Measurements from ENCODE around the gene TTC21B. TPM values are rescaled to one million over a fixed set of nuclear protein-coding genes. Genes with fewer than 3 reads are reported as not detected.

TTC21B gene
- total and polyA plus RNA-seq, 9 of the 15 experiments (the other 6 are each of a cell fraction or from before 2014, with no cell fraction given) = 5.2 to 34.9 (median 18.5) TPM

DNA sequence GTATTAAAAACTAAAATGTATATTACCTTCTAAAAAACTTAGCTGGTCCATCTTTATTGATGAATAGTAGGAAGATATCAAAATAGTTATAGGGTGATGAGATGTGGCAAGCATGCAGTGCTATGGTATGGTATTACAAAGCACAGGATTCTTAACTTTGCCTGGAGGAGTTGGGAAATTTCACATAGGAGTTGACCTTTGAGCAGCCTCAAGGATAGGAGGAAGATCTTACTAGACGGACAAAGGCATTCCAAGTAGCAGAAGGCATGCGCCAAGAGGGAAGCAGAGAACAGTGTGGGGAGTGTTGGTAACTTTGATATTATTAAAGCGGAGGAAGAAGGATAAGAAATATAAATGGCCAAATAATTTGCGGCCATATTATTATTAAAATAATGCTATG is 60.0 kb downstream of the TTC21B start:
- in situ Hi-C loops (cut with MboI) = no loop called here
- ChIA-PET POLR2A (no interaction called here), CTCF (ENCODE audit: low intra/inter-chr PET ratio) (no interaction called here)
- no peaks in the 10 kb centered on the region for H3K9me3 ChIP-seq (replicated peaks; ENCODE audit: control insufficient read depth, insufficient read depth, low read depth, low read length)
- peaks cover 0 to 4% of the 10 kb centered on the region in 2 experiments; a peak in 1 of 5 replicates for H3K4me1 ChIP-seq (replicated peaks in 1 of 2; ENCODE audit: control insufficient read depth in 2 of 2, insufficient read depth in 2 of 2, low read length in 2 of 2)
- H3K27ac ChIP-seq (ENCODE audit: extremely low read depth, low read depth, low read length) = no peak overlapping the region
- H3K79me2 ChIP-seq (ENCODE audit: control insufficient read depth, insufficient read depth, low read length) = no peaks in the 10 kb centered on the region
- BruUV-seq (replicated peaks) = no TSS peak
- DNase-seq (ENCODE audit: extremely low read depth in 1 of 4, low spot score in 3 of 4) (no peak), ATAC-seq (no peak), FAIRE-seq (no peak)
- 93% methylated on average over 4 of the region's 4 CpGs for WGBS (ENCODE audit: insufficient coverage, low coverage, missing lambda C conversion rate)
- no peaks in the 10 kb centered on the region for H4K20me1 ChIP-seq (replicated peaks; ENCODE audit: control insufficient read depth, insufficient read depth, low read length)
- intact Hi-C loops (cut with micrococcal nuclease) = no loop called here
- H3K27me3 ChIP-seq (ENCODE audit: control insufficient read depth in 2 of 2, insufficient read depth in 2 of 2, low read length in 2 of 2) = no peaks in the 10 kb centered on the region
- no peak overlapping the region for H3K4me2 ChIP-seq (ENCODE audit: insufficient read depth, low read length)
- peaks cover 68% of the 10 kb centered on the region for H3K36me3 ChIP-seq (ENCODE audit: control insufficient read depth, insufficient read depth, low read length)
- no peak overlapping the region for H2AFZ ChIP-seq (ENCODE audit: low read depth, low read length)
- H3K4me3 ChIP-seq = no peak overlapping the region
- no peak overlapping the region for H3K9ac ChIP-seq (ENCODE audit: insufficient read depth in 1 of 2, low read depth in 2 of 2, low read length in 2 of 2)
- no peaks in the 10 kb centered on the region for H3K9me1 ChIP-seq (ENCODE audit: control insufficient read depth, insufficient read depth, low read length)
- TF ChIP-seq, protein P1, sequence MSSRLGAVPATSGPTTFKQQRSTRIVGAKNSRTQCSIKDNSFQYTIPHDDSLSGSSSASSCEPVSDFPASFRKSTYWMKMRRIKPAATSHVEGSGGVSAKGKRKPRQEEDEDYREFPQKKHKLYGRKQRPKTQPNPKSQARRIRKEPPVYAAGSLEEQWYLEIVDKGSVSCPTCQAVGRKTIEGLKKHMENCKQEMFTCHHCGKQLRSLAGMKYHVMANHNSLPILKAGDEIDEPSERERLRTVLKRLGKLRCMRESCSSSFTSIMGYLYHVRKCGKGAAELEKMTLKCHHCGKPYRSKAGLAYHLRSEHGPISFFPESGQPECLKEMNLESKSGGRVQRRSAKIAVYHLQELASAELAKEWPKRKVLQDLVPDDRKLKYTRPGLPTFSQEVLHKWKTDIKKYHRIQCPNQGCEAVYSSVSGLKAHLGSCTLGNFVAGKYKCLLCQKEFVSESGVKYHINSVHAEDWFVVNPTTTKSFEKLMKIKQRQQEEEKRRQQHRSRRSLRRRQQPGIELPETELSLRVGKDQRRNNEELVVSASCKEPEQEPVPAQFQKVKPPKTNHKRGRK (tag; IDR thresholded peaks at IDR 0.05) = no peak
- TF ChIP-seq SLC30A9 (CRISPR knock-in tag; IDR thresholded peaks at IDR 0.05) (no peak), ZNF239 (CRISPR knock-in tag; IDR thresholded peaks at IDR 0.05) (no peak), POLR3A (IDR thresholded peaks at IDR 0.05; ENCODE audit: borderline replicate concordance, extremely low read depth, insufficient read depth, insufficient read length) (no peak), HDAC8 (tag; IDR thresholded peaks at IDR 0.05) (no peak), XRCC4 (IDR thresholded peaks at IDR 0.05; ENCODE audit: extremely low read depth, insufficient read depth, insufficient read length) (no peak)
- TF ChIP-seq, protein P2, sequence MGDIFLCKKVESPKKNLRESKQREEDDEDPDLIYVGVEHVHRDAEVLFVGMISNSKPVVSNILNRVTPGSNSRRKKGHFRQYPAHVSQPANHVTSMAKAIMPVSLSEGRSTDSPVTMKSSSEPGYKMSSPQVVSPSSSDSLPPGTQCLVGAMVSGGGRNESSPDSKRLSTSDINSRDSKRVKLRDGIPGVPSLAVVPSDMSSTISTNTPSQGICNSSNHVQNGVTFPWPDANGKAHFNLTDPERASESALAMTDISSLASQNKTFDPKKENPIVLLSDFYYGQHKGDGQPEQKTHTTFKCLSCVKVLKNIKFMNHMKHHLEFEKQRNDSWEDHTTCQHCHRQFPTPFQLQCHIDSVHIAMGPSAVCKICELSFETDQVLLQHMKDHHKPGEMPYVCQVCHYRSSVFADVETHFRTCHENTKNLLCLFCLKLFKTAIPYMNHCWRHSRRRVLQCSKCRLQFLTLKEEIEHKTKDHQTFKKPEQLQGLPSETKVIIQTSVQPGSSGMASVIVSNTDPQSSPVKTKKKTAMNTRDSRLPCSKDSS (IDR thresholded peaks at IDR 0.05; ENCODE audit: low read depth, partially characterized antibody) = no peak
- TF ChIP-seq, protein P3, sequence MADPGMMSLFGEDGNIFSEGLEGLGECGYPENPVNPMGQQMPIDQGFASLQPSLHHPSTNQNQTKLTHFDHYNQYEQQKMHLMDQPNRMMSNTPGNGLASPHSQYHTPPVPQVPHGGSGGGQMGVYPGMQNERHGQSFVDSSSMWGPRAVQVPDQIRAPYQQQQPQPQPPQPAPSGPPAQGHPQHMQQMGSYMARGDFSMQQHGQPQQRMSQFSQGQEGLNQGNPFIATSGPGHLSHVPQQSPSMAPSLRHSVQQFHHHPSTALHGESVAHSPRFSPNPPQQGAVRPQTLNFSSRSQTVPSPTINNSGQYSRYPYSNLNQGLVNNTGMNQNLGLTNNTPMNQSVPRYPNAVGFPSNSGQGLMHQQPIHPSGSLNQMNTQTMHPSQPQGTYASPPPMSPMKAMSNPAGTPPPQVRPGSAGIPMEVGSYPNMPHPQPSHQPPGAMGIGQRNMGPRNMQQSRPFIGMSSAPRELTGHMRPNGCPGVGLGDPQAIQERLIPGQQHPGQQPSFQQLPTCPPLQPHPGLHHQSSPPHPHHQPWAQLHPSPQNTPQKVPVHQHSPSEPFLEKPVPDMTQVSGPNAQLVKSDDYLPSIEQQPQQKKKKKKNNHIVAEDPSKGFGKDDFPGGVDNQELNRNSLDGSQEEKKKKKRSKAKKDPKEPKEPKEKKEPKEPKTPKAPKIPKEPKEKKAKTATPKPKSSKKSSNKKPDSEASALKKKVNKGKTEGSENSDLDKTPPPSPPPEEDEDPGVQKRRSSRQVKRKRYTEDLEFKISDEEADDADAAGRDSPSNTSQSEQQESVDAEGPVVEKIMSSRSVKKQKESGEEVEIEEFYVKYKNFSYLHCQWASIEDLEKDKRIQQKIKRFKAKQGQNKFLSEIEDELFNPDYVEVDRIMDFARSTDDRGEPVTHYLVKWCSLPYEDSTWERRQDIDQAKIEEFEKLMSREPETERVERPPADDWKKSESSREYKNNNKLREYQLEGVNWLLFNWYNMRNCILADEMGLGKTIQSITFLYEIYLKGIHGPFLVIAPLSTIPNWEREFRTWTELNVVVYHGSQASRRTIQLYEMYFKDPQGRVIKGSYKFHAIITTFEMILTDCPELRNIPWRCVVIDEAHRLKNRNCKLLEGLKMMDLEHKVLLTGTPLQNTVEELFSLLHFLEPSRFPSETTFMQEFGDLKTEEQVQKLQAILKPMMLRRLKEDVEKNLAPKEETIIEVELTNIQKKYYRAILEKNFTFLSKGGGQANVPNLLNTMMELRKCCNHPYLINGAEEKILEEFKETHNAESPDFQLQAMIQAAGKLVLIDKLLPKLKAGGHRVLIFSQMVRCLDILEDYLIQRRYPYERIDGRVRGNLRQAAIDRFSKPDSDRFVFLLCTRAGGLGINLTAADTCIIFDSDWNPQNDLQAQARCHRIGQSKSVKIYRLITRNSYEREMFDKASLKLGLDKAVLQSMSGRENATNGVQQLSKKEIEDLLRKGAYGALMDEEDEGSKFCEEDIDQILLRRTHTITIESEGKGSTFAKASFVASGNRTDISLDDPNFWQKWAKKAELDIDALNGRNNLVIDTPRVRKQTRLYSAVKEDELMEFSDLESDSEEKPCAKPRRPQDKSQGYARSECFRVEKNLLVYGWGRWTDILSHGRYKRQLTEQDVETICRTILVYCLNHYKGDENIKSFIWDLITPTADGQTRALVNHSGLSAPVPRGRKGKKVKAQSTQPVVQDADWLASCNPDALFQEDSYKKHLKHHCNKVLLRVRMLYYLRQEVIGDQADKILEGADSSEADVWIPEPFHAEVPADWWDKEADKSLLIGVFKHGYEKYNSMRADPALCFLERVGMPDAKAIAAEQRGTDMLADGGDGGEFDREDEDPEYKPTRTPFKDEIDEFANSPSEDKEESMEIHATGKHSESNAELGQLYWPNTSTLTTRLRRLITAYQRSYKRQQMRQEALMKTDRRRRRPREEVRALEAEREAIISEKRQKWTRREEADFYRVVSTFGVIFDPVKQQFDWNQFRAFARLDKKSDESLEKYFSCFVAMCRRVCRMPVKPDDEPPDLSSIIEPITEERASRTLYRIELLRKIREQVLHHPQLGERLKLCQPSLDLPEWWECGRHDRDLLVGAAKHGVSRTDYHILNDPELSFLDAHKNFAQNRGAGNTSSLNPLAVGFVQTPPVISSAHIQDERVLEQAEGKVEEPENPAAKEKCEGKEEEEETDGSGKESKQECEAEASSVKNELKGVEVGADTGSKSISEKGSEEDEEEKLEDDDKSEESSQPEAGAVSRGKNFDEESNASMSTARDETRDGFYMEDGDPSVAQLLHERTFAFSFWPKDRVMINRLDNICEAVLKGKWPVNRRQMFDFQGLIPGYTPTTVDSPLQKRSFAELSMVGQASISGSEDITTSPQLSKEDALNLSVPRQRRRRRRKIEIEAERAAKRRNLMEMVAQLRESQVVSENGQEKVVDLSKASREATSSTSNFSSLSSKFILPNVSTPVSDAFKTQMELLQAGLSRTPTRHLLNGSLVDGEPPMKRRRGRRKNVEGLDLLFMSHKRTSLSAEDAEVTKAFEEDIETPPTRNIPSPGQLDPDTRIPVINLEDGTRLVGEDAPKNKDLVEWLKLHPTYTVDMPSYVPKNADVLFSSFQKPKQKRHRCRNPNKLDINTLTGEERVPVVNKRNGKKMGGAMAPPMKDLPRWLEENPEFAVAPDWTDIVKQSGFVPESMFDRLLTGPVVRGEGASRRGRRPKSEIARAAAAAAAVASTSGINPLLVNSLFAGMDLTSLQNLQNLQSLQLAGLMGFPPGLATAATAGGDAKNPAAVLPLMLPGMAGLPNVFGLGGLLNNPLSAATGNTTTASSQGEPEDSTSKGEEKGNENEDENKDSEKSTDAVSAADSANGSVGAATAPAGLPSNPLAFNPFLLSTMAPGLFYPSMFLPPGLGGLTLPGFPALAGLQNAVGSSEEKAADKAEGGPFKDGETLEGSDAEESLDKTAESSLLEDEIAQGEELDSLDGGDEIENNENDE (IDR thresholded peaks at IDR 0.05; ENCODE audit: low read depth, low read length) = no peak

Data from K562 (cell line).